Measurements from ENCODE around the gene TBL2. TPM values are rescaled to one million over a fixed set of nuclear protein-coding genes. Genes with fewer than 3 reads are reported as not detected.
"Not testable (repeated sequence)": the region's sequence is repeated elsewhere in the genome, so short reads cannot be mapped to it uniquely, and the experiment has no call there.

Gene TBL2
- total RNA-seq, 4 donors from 2014 or later: 50.4 to 89.9 (median 73.3) TPM

GRCh38 chr7:73582664-73583202 lies 4.4 kb upstream of the TBL2 start:
- intact Hi-C loops (cut with DNase I): no loop called here
- H3K27ac ChIP-seq: no peak overlapping the region

DNA sequence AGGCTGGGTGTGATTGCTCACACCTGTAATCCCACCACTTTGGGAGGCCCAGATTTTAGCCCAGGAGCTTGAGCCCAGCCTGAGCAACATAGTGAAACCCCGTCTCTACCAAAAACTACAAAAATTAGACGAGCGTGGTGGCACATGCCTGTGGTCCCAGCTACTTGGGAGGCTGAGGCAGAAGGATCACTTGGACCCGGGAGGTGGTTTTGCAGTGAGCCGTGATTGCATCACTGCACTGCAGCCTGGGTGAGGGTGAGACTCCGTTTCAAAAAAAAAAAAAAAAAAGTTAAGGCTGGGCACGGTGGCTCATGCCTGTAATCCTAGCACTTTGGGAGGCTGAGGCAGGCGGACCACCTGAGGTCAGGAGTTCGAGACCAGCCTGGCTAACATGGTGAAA lies 2.6 kb upstream of the TBL2 start:
- H3K4me1 ChIP-seq: peaks cover 5 to 21% of the 10 kb centered on the region in 2 donors
- 87 to 92% methylated on average over 9 of the region's 9 CpGs for WGBS, 2 donors
- intact Hi-C loops (cut with DNase I); H3K27me3 ChIP-seq; H3K9me3 ChIP-seq; H3K4me3 ChIP-seq (replicated peaks in 1 of 3); H3K27ac ChIP-seq; H3K36me3 ChIP-seq; DNase-seq: not testable (repeated sequence)

More at GRCh38 chr7:73582664-73583202, 4.4 kb upstream of the TBL2 start:
- 93 to 95% methylated on average over 6 of the region's 6 CpGs for WGBS, 2 donors
- no peak for DNase-seq
- no peak for TF ChIP-seq POLR2A (IDR thresholded peaks at IDR 0.05)
- TF ChIP-seq, protein P1, sequence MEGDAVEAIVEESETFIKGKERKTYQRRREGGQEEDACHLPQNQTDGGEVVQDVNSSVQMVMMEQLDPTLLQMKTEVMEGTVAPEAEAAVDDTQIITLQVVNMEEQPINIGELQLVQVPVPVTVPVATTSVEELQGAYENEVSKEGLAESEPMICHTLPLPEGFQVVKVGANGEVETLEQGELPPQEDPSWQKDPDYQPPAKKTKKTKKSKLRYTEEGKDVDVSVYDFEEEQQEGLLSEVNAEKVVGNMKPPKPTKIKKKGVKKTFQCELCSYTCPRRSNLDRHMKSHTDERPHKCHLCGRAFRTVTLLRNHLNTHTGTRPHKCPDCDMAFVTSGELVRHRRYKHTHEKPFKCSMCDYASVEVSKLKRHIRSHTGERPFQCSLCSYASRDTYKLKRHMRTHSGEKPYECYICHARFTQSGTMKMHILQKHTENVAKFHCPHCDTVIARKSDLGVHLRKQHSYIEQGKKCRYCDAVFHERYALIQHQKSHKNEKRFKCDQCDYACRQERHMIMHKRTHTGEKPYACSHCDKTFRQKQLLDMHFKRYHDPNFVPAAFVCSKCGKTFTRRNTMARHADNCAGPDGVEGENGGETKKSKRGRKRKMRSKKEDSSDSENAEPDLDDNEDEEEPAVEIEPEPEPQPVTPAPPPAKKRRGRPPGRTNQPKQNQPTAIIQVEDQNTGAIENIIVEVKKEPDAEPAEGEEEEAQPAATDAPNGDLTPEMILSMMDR (IDR thresholded peaks at IDR 0.05): no peak
- Histone ChIP-seq H3K36me3 (no peaks in the 10 kb centered on the region), H3K27me3 (no peaks in the 10 kb centered on the region), H3K4me1 (peaks cover 1 to 7% of the 10 kb centered on the region in 2 donors), H3K4me3 (replicated peaks in 1 of 3) (no peak overlapping the region), H3K9me3 (no peaks in the 10 kb centered on the region)

DNA sequence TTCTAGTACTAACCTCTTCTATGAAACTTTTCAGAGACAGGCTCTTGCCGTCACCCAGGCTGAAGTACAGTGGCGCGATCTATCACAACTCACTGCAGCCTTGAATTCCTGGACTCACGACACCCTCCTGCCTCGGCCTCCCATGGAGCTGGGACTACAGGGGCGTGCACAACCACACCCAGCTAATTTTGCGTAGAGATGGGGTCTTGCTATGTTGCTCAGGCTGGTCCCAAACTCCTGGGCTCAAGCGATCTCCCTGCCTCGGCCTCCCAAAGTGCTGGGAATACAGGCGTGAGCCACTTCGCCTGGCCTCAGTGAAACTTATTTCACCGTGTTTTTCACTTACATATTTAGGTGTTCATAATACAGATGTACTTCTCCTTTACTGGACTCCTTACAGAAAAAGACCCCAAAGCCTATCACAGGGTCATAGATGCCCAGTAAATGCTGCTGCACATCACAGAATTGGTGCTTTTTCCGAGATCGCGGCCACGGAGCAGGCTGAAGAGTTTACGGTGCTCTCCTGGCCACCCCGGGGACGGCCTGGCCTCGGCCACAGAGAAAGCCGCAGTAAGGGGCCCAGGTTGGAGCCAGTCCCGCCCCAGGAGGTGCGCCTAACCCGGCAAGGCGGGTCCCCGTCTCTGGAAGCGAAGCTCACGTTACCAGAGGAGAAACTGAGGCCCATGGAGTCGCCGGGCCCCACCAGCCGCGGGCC lies 595 bp downstream of the TBL2 start:
- Histone ChIP-seq H3K27ac (peak overlapping the region; percentile 6 to 84 (median 76)), H3K36me3 (peaks cover 18 to 21% of the 10 kb centered on the region in 2 donors), H3K27me3 (no peaks in the 10 kb centered on the region), H3K9me3 (no peaks in the 10 kb centered on the region), H3K4me3 (replicated peaks in 1 of 3) (peak overlapping the region; percentile 56 to 99 (median 93)), H3K4me1 (peaks cover 5 to 21% of the 10 kb centered on the region in 2 donors)
- WGBS, 2 donors: 17 to 22% methylated on average over 18 to 19 of the region's 32 CpGs
- no peak for TF ChIP-seq POLR2A (IDR thresholded peaks at IDR 0.05)
- TF ChIP-seq, protein P1 (IDR thresholded peaks at IDR 0.05): no peak
- intact Hi-C loops (cut with DNase I): no loop called here
- DNase-seq: no peak

DNA sequence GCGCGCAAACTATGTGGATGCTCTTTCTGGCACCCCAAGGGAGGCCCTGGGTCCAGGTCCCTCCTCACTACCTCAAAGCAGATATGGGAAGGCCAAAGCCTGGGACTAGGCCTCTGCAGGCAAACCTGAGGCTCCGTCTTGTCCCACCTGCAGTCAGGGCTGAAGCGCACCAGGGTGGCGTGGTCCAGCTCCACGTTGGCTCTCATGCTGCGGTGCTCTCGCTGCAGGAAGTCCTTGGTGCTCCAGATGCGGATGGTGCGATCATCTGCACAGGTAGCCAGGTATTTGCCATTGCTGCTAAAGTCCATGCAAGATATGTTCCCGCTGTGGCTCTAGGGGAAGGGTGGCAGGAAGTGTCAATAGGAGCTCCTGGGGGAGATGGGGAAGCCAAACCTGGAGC lies 4.6 kb downstream of the TBL2 start:
- DNase-seq: no peak
- WGBS, 2 donors: 98 to 100% methylated on average over 4 to 7 of the region's 11 CpGs
- Histone ChIP-seq H3K4me3 (replicated peaks in 1 of 3) (no peak overlapping the region), H3K36me3 (peaks cover 50 to 51% of the 10 kb centered on the region in 2 donors), H3K27me3 (no peaks in the 10 kb centered on the region), H3K4me1 (peaks cover 5 to 17% of the 10 kb centered on the region in 2 donors), H3K9me3 (no peaks in the 10 kb centered on the region), H3K27ac (no peak overlapping the region)
- TF ChIP-seq, protein P1 (IDR thresholded peaks at IDR 0.05): no peak
- no peak for TF ChIP-seq POLR2A (IDR thresholded peaks at IDR 0.05)
- intact Hi-C loops (cut with DNase I): no loop called here

GRCh38 chr7:73573276-73573675 lies 5.1 kb downstream of the TBL2 start:
- 97 to 98% methylated on average over 9 of the region's 9 CpGs for WGBS, 2 donors
- intact Hi-C loops (cut with DNase I): no loop called here
- Histone ChIP-seq H3K4me1 (peaks cover 5 to 17% of the 10 kb centered on the region in 2 donors), H3K36me3 (peaks cover 50 to 51% of the 10 kb centered on the region in 2 donors), H3K27ac (no peak overlapping the region), H3K9me3 (no peaks in the 10 kb centered on the region), H3K27me3 (no peaks in the 10 kb centered on the region), H3K4me3 (replicated peaks in 1 of 3) (no peak overlapping the region)
- TF ChIP-seq POLR2A (IDR thresholded peaks at IDR 0.05): no peak
- TF ChIP-seq, protein P1 (IDR thresholded peaks at IDR 0.05): no peak
- no peak for DNase-seq
